WTC11 (cell line): Measurements from ENCODE around the gene TMC8. TPM values are rescaled to one million over a fixed set of nuclear protein-coding genes. Genes with fewer than 3 reads are reported as not detected.

Experiments used
- ATAC-seq: fragments of 200-7000 bp; cut with Tn5 transposase; 2 replicates; pipeline ENCODE4 v1.10.0; 2021; ENCODE audit warnings: mild to moderate bottlenecking, moderate library complexity
- CTCF ChIA-PET: fragments of 300-600 bp; sonication (Branson Sonifier 250); formaldehyde crosslinking; loops from one replicate; lab custom pipeline; 2021; ENCODE audit warnings: antibody characterized with exemption; lab: Charles Lee
- POLR2A ChIA-PET: fragments of 350-600 bp; sonication (Branson Sonifier 250); formaldehyde crosslinking; loops from one replicate; lab custom pipeline; 2021; ENCODE audit warnings: antibody characterized with exemption; lab: Charles Lee
- DNase-seq: peaks from one replicate; pipeline ENCODE4 v3.0.0; 2021; ENCODE audit warnings: low spot score
- H3K27ac Mint-ChIP-seq: 2 replicates; pipeline ENCODE4 v1.8.0; 2021; ENCODE audit warnings: mixed read lengths
- H3K27me3 Mint-ChIP-seq: 2 replicates; pipeline ENCODE4 v1.8.0; 2021; ENCODE audit warnings: low read depth, mild to moderate bottlenecking, moderate library complexity, mixed read lengths
- H3K36me3 Mint-ChIP-seq: 2 replicates; pipeline ENCODE4 v1.8.0; 2021; ENCODE audit warnings: mixed read lengths
- H3K4me1 Mint-ChIP-seq: 2 replicates; pipeline ENCODE4 v1.8.0; 2022; ENCODE audit warnings: mixed read lengths
- H3K4me3 Mint-ChIP-seq: 2 replicates; pipeline ENCODE4 v1.8.0; 2021; ENCODE audit warnings: mild to moderate bottlenecking, moderate library complexity, mixed read lengths
- H3K9me3 Mint-ChIP-seq: 2 replicates; pipeline ENCODE4 v1.8.0; 2021; ENCODE audit warnings: mixed read lengths
- ATF2 ChIP-seq: sonication (generic); formaldehyde crosslinking; IDR thresholded peaks from 2 replicates; pipeline ENCODE4 v1.8.1; 2022; ENCODE audit warnings: low read depth, missing genetic modification reagents, borderline replicate concordance
- CDX4 ChIP-seq: fragments of 250-450 bp; sonication (Bioruptor Pico); IDR thresholded peaks from 2 replicates; pipeline ENCODE4 v1.9.0; 2021; ENCODE audit warnings: moderate library complexity, mild to moderate bottlenecking, inconsistent platforms, borderline replicate concordance
- CREB1 ChIP-seq: sonication (generic); formaldehyde crosslinking; IDR thresholded peaks from 2 replicates; pipeline ENCODE4 v1.8.0; 2023; ENCODE audit warnings: mild to moderate bottlenecking, missing genetic modification reagents
- CTCF ChIP-seq: fragments of 200-600 bp; IDR thresholded peaks from 2 replicates; pipeline ENCODE4 v1.8.0; 2022; ENCODE audit warnings: antibody characterized with exemption
- ELF4 ChIP-seq: sonication (generic); formaldehyde crosslinking; IDR thresholded peaks from 2 replicates; pipeline ENCODE4 v1.8.1; 2022; ENCODE audit warnings: low read depth, mild to moderate bottlenecking, moderate library complexity, missing genetic modification reagents
- ERG ChIP-seq: fragments of 250-450 bp; sonication (Bioruptor Pico); IDR thresholded peaks from 2 replicates; pipeline ENCODE4 v1.8.0; 2021; ENCODE audit warnings: mild to moderate bottlenecking
- GRHL2 ChIP-seq: fragments of 250-450 bp; sonication (Bioruptor Pico); IDR thresholded peaks from 2 replicates; pipeline ENCODE4 v1.8.0; 2022; ENCODE audit warnings: mild to moderate bottlenecking, moderate library complexity; ENCODE audit not compliant: insufficient replicate concordance, severe bottlenecking
- MLX ChIP-seq: sonication (generic); formaldehyde crosslinking; IDR thresholded peaks from 2 replicates; pipeline ENCODE4 v1.8.1; 2023; ENCODE audit warnings: mild to moderate bottlenecking, missing genetic modification reagents, moderate library complexity
- MYBL2 ChIP-seq: sonication (generic); formaldehyde crosslinking; IDR thresholded peaks from 2 replicates; pipeline ENCODE4 v1.8.1; 2023; ENCODE audit warnings: mild to moderate bottlenecking, moderate library complexity, missing genetic modification reagents
- NFE2L1 ChIP-seq: sonication (generic); formaldehyde crosslinking; IDR thresholded peaks from 2 replicates; pipeline ENCODE4 v1.8.1; 2023; ENCODE audit warnings: missing genetic modification reagents
- NR2C2 ChIP-seq: sonication (generic); formaldehyde crosslinking; IDR thresholded peaks from 2 replicates; pipeline ENCODE4 v1.8.0; 2022; ENCODE audit warnings: mild to moderate bottlenecking, missing genetic modification reagents
- NR3C1 ChIP-seq: sonication (generic); formaldehyde crosslinking; conservative IDR thresholded peaks from 2 replicates; pipeline ENCODE4 v1.8.1; 2023; ENCODE audit warnings: low read depth, mild to moderate bottlenecking, missing genetic modification reagents
- PRRX2 ChIP-seq: fragments of 250-450 bp; sonication (Bioruptor Pico); IDR thresholded peaks from 2 replicates; pipeline ENCODE4 v1.8.0; 2021; ENCODE audit warnings: mild to moderate bottlenecking
- RELA ChIP-seq: sonication (generic); formaldehyde crosslinking; IDR thresholded peaks from 2 replicates; pipeline ENCODE4 v1.8.1; 2022; ENCODE audit warnings: missing genetic modification reagents, mild to moderate bottlenecking, borderline replicate concordance
- SOX15 ChIP-seq: fragments of 250-450 bp; sonication (Bioruptor Pico); IDR thresholded peaks from 2 replicates; pipeline ENCODE4 v1.9.0; 2021; ENCODE audit warnings: mild to moderate bottlenecking
- SP1 ChIP-seq: sonication (generic); formaldehyde crosslinking; conservative IDR thresholded peaks from 2 replicates; pipeline ENCODE4 v1.8.1; 2022; ENCODE audit warnings: missing genetic modification reagents
- TEAD1 ChIP-seq: sonication (generic); formaldehyde crosslinking; IDR thresholded peaks from 2 replicates; pipeline ENCODE4 v1.8.0; 2022; ENCODE audit warnings: mild to moderate bottlenecking, missing genetic modification reagents
- USF2 ChIP-seq: sonication (generic); formaldehyde crosslinking; IDR thresholded peaks from 2 replicates; pipeline ENCODE4 v1.8.1; 2023; ENCODE audit warnings: mild to moderate bottlenecking, missing genetic modification reagents, moderate library complexity
- ZBTB21 ChIP-seq: sonication (generic); formaldehyde crosslinking; IDR thresholded peaks from 2 replicates; pipeline ENCODE4 v1.8.1; 2023; ENCODE audit warnings: mild to moderate bottlenecking, missing genetic modification reagents, borderline replicate concordance
- ZNF121 ChIP-seq: sonication (generic); formaldehyde crosslinking; IDR thresholded peaks from 2 replicates; pipeline ENCODE4 v1.8.0; 2023; ENCODE audit warnings: missing genetic modification reagents
- ZNF281 ChIP-seq: sonication (generic); formaldehyde crosslinking; IDR thresholded peaks from 2 replicates; pipeline ENCODE4 v1.8.0; 2023; ENCODE audit warnings: mild to moderate bottlenecking, missing genetic modification reagents
- ZNF671 ChIP-seq: fragments of 250-450 bp; sonication (Bioruptor Pico); IDR thresholded peaks from 2 replicates; pipeline ENCODE4 v1.8.0; 2021; ENCODE audit warnings: mild to moderate bottlenecking
- total RNA-seq: library from RNA; stranded (reverse); gene quantifications from 3 replicates; pipeline ENCODE4 v1.2.3, GENCODE V29; 2021

TMC8 gene
- total RNA-seq, 1 experiment from 2014 or later: 3.7 TPM

GRCh38 chr17:78120537-78120936, 10.0 kb upstream of the TMC8 start:
- TF ChIP-seq USF2 (CRISPR knock-in tag) (no peak), ZNF121 (CRISPR knock-in tag) (no peak), NFE2L1 (CRISPR knock-in tag) (no peak), CREB1 (CRISPR knock-in tag) (no peak), CDX4 (no peak), RELA (no peak), CTCF (no peak), ZNF671 (CRISPR knock-in tag) (no peak), TEAD1 (no peak), SOX15 (CRISPR knock-in tag) (no peak)
- Mint-ChIP-seq H3K27me3 (no peaks in the 10 kb centered on the region), H3K4me3 (no peak overlapping the region), H3K9me3 (no peaks in the 10 kb centered on the region), H3K4me1 (no peaks in the 10 kb centered on the region), H3K36me3 (peaks cover 19% of the 10 kb centered on the region), H3K27ac (no peak overlapping the region)
- ATAC-seq (no peak), DNase-seq (no peak)
- ChIA-PET CTCF (interaction anchor here (0.7 kb wide), 1 partner anchor 241 kb away, joined by 3 read pairs; no protein-coding TSS in a partner anchor), POLR2A (no interaction called here)

- no peaks in the 10 kb centered on the region for H3K4me1 Mint-ChIP-seq
- H3K27ac Mint-ChIP-seq: no peak overlapping the region
- H3K9me3 Mint-ChIP-seq: no peaks in the 10 kb centered on the region
- no peak for ATAC-seq
- no peak for DNase-seq
- ChIA-PET POLR2A (no interaction called here), CTCF (no interaction called here)
- no peak overlapping the region for H3K4me3 Mint-ChIP-seq
- H3K36me3 Mint-ChIP-seq: peaks cover 19% of the 10 kb centered on the region
- no peak for TF ChIP-seq NR3C1 (CRISPR knock-in tag)
- TF ChIP-seq SP1 (CRISPR knock-in tag): no peak
- TF ChIP-seq TEAD1: no peak
- TF ChIP-seq ATF2 (CRISPR knock-in tag): no peak
- no peak for TF ChIP-seq ZBTB21
- TF ChIP-seq GRHL2 (CRISPR knock-in tag): no peak
- no peak for TF ChIP-seq NFE2L1 (CRISPR knock-in tag)
- no peaks in the 10 kb centered on the region for H3K27me3 Mint-ChIP-seq
Observed at GRCh38 chr17:78120971-78121800, 9.4 kb upstream of the TMC8 start.

GRCh38 chr17:78121801-78122215, 8.8 kb upstream of the TMC8 start:
- Mint-ChIP-seq H3K4me3 (no peak overlapping the region), H3K9me3 (no peaks in the 10 kb centered on the region), H3K36me3 (peaks cover 18% of the 10 kb centered on the region), H3K27me3 (no peaks in the 10 kb centered on the region), H3K27ac (no peak overlapping the region), H3K4me1 (no peaks in the 10 kb centered on the region; the same call in 1 of the 2 replicates)
- ChIA-PET CTCF (no interaction called here), POLR2A (no interaction called here)
- DNase-seq (no peak), ATAC-seq (no peak)
- TF ChIP-seq MYBL2 (no peak), ZNF281 (CRISPR knock-in tag) (no peak), PRRX2 (CRISPR knock-in tag) (no peak), ELF4 (CRISPR knock-in tag) (no peak), CDX4 (no peak), ERG (CRISPR knock-in tag) (no peak), NR2C2 (CRISPR knock-in tag) (no peak), MLX (CRISPR knock-in tag) (no peak)
